D721Med (cell line): ENCODE results near the gene MAMDC2.
A peak's percentile ranks its signal among the peaks of the same experiment; 100 is the strongest.
"Not testable (repeated sequence)": the region's sequence is repeated elsewhere in the genome, so short reads cannot be mapped to it uniquely, and the experiment has no call there.

Source experiments
- DNase-seq: peaks from one replicate; pipeline ENCODE4 v3.0.0; 2011; ENCODE audit warnings: low spot score; ENCODE audit not compliant: insufficient read length
- FAIRE-seq: peaks from 2 replicates; lab custom pipeline; 2011; peaks lifted over from hg19 to GRCh38; lab: Jason Lieb, UNC
- CTCF ChIP-seq: IDR thresholded peaks from 2 replicates; pipeline ENCODE4 v1.5.1; 2012; ENCODE audit warnings: mild to moderate bottlenecking, control low read depth; ENCODE audit not compliant: insufficient read depth; ENCODE audit errors: missing control alignments

Gene MAMDC2

DNA sequence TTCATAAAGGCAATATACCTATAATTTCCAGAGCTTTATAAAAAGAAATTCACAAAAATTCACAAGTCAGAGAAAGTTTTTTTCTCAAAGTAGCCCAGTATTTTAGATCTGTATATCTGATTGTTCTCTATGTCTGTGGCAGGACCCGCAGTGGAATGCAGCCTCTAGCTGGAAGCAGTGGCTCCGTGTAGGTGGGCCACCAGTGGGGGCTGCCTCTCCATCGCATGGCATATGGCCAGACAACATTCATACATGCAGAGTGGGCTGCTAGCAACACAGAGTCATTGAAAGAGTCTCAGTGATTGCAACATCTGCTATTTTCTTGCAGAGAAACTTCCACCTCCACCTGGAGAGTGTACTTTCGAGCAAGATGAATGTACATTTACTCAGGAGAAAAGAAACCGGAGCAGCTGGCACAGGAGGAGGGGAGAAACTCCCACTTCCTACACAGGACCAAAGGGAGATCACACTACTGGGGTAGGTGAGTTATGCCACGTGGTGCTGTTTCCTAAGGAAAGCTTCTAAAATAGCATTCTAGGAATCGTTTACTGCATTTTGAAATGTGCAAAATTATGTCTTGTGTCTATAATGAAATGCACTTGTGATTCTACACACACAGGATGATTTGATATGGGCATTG is 126.6 kb downstream of the MAMDC2 start:
- no peak for TF ChIP-seq CTCF
- FAIRE-seq (no peak), DNase-seq (no peak)

DNA sequence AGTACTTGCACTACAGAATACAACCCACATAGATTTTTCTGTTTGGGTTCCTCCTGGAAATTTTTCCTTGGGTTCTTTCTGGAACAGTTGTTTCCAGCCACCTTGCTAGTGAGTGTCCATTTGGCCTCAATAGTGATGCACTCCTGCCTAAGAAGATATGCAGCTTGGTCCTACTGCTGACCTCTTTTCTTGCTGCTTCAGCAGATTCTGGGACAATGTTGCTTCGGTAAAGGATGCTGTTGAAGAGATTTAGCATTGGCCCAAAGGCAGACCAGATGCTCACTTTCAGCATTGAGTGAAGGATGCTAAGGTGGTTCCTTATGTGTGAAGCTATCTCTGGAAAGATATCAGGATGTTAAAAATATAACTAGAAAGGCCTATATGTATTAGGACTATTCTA is 128.9 kb downstream of the MAMDC2 start:
- FAIRE-seq (no peak), DNase-seq (no peak)
- no peak for TF ChIP-seq CTCF

GRCh38 chr9:70177121-70177520 is 133.5 kb downstream of the MAMDC2 start:
- FAIRE-seq, result no peak
- TF ChIP-seq CTCF, result no peak
- DNase-seq, result no peak

DNA sequence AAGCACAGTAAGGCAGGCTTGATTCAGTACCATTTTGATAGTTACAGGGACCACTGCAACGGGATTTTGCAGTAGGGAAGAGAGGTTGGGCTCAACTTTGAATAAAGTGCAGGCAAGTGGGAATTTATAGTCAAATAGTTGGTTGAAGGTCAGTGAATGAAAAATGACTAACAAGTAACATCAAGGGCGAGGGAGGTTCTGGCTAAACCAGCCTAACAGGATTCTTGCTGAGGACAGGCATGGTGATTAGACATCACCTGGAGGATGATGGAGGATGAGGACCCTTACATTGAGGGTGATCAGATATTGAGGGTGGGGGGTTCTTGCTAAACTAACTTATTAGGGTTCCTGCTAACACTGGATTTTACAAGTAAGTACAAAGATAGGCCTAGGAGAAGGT is 149.1 kb downstream of the MAMDC2 start:
- FAIRE-seq, result no peak
- DNase-seq, result no peak
- TF ChIP-seq CTCF, result no peak

DNA sequence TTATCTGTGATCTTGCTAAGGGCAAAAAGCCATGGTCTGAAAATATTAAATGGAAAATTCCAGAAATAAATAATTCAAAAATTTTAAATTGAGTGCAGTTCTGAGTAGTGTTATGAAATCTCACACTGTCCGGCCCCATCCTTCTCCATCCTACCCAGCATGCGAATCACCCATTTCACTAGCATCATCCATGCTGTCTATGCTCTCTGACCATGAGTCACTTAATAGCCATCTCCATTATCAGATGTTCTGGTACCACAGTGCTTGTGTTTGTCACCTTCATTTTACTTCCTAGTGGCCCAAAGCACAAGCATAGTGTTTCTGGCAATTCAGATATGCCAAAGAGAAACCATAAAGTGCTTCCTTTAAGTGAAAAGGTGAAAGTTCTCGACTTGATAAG is 151.8 kb downstream of the MAMDC2 start:
- TF ChIP-seq CTCF, result no peak
- FAIRE-seq (no peak), DNase-seq (no peak)

DNA sequence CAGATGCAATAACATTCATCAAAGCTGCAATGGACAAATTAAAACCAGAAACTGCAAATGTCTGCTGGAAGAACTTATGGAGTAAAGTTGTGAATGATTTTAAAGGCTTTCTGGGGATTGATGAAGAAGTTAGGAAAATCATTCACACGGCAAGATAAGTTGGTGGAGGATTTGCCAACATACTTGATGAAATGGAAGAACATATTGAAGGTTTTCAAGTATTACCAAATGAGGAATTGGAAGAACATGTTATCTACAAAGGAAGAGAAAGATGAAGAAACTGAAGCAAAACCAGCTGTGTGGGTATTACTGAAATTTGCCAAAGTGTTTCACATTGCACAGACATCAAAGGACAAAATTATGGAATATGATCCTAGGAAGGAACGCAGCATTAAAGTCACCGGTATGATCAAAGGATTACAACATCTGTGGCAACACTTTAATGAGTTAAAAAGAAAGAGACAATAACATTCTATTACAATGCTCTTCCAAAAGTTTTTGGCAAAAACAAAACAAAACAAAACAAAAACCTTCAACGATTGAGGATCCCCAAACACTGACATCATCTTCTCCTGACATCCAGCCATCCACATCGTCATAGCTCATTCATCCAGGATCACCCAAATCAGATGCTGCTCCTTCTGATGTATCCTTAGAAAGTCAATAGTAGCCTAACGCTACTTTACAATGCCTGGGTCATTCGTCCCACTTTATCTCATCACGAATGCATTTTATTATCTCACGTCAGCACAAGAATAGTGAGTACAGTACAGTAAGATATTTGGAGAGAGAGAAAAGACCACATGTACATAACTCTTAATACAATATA is 153.8 kb downstream of the MAMDC2 start:
- DNase-seq, result no peak
- TF ChIP-seq CTCF, result no peak
- peak; percentile 95 for FAIRE-seq

DNA sequence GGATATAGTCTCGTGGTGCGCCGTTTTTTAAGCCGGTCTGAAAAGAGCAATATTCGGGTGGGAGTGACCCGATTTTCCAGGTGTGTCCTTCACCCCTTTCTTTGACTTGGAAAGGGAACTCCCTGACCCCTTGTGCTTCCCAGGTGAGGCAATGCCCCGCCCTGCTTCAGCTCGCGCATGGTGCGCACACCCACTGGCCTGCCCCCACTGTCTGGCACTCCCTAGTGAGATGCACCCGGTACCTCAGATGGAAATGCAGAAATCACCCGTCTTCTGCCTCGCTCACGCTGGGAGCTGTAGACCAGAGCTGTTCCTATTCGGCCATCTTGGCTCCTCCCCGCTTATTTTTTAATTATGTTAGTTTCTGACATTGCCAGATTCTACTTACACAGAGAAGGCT is 161.1 kb downstream of the MAMDC2 start:
- DNase-seq, FAIRE-seq: not testable (repeated sequence)
